Activated naive CD4-positive, alpha-beta T cell treated with anti-CD3 and anti-CD28 coated beads, Interleukin-2, amount 50 U/mL, for 24 hours (primary cell): ENCODE results near the gene GRIA2.
"Not testable (repeated sequence)": the region's sequence is repeated elsewhere in the genome, so short reads cannot be mapped to it uniquely, and the experiment has no call there.

ENCODE experiments used
- H3K27ac Mint-ChIP-seq: one replicate; pipeline ENCODE4 v1.8.0; 2021; ENCODE audit warnings: mild to moderate bottlenecking, mixed read lengths
- H3K27me3 Mint-ChIP-seq: one replicate; pipeline ENCODE4 v1.8.0; 2021; ENCODE audit warnings: mixed read lengths
- H3K36me3 Mint-ChIP-seq: one replicate; pipeline ENCODE4 v1.8.0; 2021; ENCODE audit warnings: mixed read lengths
- H3K4me1 Mint-ChIP-seq: one replicate; pipeline ENCODE4 v1.8.0; 2021; ENCODE audit warnings: mixed read lengths
- H3K4me3 Mint-ChIP-seq: one replicate; pipeline ENCODE4 v1.8.0; 2021; ENCODE audit warnings: mild to moderate bottlenecking, mixed read lengths
- H3K9me3 Mint-ChIP-seq: one replicate; pipeline ENCODE4 v1.8.0; 2021; ENCODE audit warnings: mixed read lengths

Gene GRIA2

DNA sequence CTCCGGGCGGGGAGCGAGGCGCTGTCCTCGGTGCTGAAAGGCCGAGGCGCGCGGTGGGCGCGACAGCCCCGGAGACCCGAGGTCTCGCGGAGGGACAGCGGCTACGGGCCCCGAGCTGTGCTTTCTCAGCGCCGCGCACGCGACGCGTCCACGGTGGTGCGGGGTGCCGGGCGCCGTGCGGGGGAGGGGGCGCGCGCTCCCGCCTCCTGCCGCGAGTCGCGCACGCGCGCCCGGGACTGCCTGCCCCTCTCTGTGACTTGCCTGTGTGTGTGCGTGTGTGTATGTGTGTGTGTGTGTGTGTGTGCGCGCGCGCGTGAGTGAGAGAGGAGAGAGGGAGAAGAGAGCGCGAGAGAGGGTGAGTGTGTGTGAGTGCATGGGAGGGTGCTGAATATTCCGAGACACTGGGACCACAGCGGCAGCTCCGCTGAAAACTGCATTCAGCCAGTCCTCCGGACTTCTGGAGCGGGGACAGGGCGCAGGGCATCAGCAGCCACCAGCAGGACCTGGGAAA is at the start of gene GRIA2:
GRIA2 (plus strand) TSS at position 358 of the 511 bp plus-strand sequence. CDS start 315 bp downstream, outside the sequence.
- Mint-ChIP-seq H3K4me3 (no peak within 1 kb of the TSS), H3K36me3 (no peaks in the 10 kb centered on the region), H3K27ac (no peak within 1 kb of the TSS), H3K9me3 (no peaks in the 10 kb centered on the region), H3K27me3 (peaks cover 28% of the 10 kb centered on the region), H3K4me1 (peaks cover 4% of the 10 kb centered on the region)

DNA sequence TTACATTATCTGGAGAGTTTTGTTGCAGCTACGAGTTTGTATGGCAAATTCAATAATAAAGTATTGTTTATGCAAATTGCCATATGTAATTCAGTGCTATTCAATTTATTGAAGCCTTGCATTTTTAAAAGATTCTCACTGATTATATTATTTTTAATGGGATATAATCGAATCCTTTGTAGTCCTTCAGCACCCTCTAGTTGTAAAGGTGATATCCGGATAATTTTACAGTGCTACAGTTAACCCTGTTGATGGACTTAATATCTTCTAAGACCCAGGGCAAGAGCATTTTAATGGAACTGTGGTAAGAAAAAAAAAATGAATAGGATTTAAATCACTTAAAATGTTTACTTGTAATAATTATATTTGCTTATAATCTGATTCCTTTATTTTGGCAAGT is 48.5 kb upstream of the GRIA2 start:
- Mint-ChIP-seq H3K4me3 (no peak overlapping the region), H3K4me1 (no peaks in the 10 kb centered on the region), H3K9me3 (no peaks in the 10 kb centered on the region), H3K27me3 (no peaks in the 10 kb centered on the region), H3K27ac (no peak overlapping the region), H3K36me3 (no peaks in the 10 kb centered on the region)

DNA sequence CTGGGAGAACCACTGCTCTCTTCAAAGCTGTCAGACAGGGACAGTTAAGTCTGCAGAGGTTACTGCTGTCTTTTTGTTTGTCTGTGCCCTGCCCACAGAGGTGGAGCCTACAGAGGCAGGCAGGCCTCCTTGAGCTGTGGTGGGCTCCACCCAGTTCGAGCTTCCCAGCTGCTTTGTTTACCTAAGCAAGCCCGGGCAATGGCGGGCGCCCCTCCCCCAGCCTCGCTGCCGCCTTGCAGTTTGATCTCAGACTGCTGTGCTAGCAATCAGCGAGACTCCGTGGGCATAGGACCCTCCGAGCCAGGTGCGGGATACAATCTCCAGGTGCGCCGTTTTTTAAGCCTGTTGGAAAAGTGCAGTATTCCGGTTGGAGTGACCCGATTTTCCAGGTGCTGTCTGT is 40.3 kb upstream of the GRIA2 start:
- not testable (repeated sequence) for H3K27ac Mint-ChIP-seq, H3K4me1 Mint-ChIP-seq, H3K4me3 Mint-ChIP-seq, H3K9me3 Mint-ChIP-seq, H3K27me3 Mint-ChIP-seq, H3K36me3 Mint-ChIP-seq

DNA sequence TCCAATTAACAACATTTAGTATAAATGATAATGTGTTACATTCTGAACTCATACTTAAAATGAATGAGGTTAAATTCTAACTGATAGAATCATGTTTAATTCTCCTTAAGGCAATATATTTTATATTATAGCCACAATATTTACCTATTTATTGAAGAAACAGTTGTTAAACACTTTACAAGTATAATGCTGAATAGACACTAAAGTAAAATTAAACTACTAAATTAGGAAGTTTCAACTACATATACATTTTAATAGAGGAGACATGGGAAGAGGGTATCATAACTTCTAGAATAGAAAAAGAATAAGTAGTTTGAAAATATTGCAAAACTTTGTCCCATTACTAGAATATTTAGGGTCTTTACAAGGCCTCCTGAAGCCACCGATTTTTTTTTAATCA is 36.2 kb upstream of the GRIA2 start:
- H3K27ac Mint-ChIP-seq = no peak overlapping the region
- H3K4me1 Mint-ChIP-seq = no peaks in the 10 kb centered on the region
- H3K9me3 Mint-ChIP-seq = no peaks in the 10 kb centered on the region
- H3K4me3 Mint-ChIP-seq = no peak overlapping the region
- no peaks in the 10 kb centered on the region for H3K36me3 Mint-ChIP-seq
- no peaks in the 10 kb centered on the region for H3K27me3 Mint-ChIP-seq

DNA sequence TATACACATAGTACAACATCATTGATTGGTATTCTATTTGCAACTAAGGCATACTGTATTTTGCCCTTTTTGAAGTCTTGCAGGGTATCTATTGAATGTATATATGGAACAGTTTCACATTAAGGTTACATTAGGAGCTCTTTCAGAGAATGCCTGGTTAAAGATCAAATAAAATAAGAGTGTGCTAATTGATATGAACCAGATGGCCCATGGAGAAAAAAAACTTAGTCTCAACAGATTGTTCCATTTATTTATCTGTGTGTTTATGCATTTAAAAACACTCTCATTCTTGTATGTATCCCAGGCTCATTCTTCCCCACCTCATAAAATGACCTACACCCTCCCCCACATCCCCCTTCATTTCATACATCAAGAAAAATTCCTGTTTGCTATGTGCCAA is 35.2 kb upstream of the GRIA2 start:
- Mint-ChIP-seq H3K4me3 (no peak overlapping the region), H3K27me3 (no peaks in the 10 kb centered on the region), H3K4me1 (no peaks in the 10 kb centered on the region), H3K9me3 (peaks cover 7% of the 10 kb centered on the region), H3K36me3 (no peaks in the 10 kb centered on the region), H3K27ac (no peak overlapping the region)

DNA sequence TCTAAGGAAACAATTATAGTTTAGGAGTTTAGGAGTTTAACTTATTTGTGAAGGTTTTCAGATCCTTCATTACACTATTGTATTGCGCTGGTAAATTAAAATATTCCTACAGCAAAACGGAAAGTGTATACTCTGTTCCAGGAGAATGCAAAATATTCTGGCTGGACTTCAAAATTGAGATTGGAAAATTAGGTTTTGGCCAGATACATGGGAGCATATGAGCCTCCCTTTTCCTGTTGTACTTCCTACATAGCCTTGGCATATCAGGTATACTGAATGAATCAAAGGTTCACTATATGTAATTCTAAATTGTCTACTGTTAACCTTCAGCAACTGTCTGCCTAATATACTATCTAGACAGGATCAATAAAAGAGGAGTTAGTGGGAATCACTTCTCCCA is 25.2 kb upstream of the GRIA2 start:
- Mint-ChIP-seq H3K4me3 (no peak overlapping the region), H3K27me3 (no peaks in the 10 kb centered on the region), H3K36me3 (no peaks in the 10 kb centered on the region), H3K27ac (no peak overlapping the region), H3K9me3 (no peaks in the 10 kb centered on the region), H3K4me1 (no peaks in the 10 kb centered on the region)

DNA sequence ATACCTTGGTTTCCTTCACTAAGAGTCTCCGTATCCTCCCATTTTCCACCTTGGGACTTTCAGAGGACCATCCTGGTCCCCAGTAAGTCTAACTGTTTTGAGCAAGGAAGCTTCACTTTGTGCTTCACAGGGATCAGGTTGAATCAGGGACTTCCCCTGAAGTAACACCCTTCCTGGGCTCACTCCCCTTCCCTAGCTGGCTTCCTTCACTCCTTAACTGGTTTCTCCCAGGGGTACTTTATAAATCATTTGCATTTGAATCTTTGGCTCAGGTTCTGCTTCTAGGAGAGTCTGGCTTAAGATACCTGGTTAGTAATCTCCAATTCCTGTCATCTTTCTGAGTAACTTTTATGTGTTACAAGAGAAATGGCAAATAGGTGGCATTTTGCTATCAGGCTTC is 24.5 kb upstream of the GRIA2 start:
- no peaks in the 10 kb centered on the region for H3K9me3 Mint-ChIP-seq
- no peaks in the 10 kb centered on the region for H3K27me3 Mint-ChIP-seq
- H3K27ac Mint-ChIP-seq = no peak overlapping the region
- no peaks in the 10 kb centered on the region for H3K4me1 Mint-ChIP-seq
- no peak overlapping the region for H3K4me3 Mint-ChIP-seq
- H3K36me3 Mint-ChIP-seq = no peaks in the 10 kb centered on the region

DNA sequence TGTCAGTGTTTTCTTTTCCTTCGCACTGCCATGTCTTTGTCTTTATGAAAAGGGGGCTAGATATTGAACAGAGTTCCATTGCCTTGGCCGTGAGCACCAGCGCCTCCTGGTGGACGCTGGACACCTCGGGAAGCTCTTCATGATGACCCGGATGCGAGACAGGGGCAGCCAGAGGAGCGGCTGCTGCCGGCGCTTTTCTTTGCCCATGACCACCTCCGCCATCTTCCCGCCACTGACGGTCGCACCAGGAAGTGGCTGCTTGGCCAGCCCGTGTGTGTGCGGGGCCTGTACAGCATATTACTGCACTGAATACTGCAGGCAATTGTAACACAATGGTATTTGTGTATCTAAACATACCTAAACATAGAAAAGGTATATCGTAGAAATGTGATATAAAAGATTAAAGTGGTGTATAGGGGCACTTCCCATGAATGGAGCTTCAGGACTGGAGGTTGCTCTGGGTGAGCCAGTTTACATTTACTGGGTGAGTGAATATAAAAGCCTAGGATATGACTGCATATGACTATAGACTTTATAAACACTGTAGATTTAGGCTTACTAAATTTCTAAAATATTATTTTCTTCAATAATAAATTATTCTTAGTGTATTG is 15.8 kb upstream of the GRIA2 start:
- no peak overlapping the region for H3K4me3 Mint-ChIP-seq
- no peaks in the 10 kb centered on the region for H3K4me1 Mint-ChIP-seq
- H3K27ac Mint-ChIP-seq = no peak overlapping the region
- H3K27me3 Mint-ChIP-seq = no peaks in the 10 kb centered on the region
- no peaks in the 10 kb centered on the region for H3K9me3 Mint-ChIP-seq
- H3K36me3 Mint-ChIP-seq = no peaks in the 10 kb centered on the region

DNA sequence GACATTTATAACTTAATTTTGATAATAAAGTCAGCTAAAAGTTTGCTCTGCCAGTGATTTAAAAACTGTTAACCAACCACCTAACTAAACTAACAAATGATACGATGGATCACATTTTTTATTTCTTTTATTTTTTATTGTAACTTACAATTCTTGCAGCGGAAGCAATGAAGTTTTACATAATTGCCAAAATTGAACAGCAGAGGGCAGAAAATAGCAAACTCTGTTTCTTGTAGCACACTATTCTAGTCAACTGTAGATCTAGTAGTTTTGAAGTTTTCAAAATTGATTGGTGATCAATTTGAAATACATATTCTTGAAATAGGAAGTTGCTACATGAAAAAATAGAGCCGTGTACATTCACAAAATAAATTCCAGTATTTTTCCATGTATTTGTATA is 2.8 kb upstream of the GRIA2 start:
- Mint-ChIP-seq H3K9me3 (no peaks in the 10 kb centered on the region), H3K27ac (no peak overlapping the region), H3K27me3 (peaks cover 20% of the 10 kb centered on the region), H3K4me3 (no peak overlapping the region), H3K4me1 (peaks cover 4% of the 10 kb centered on the region), H3K36me3 (no peaks in the 10 kb centered on the region)

DNA sequence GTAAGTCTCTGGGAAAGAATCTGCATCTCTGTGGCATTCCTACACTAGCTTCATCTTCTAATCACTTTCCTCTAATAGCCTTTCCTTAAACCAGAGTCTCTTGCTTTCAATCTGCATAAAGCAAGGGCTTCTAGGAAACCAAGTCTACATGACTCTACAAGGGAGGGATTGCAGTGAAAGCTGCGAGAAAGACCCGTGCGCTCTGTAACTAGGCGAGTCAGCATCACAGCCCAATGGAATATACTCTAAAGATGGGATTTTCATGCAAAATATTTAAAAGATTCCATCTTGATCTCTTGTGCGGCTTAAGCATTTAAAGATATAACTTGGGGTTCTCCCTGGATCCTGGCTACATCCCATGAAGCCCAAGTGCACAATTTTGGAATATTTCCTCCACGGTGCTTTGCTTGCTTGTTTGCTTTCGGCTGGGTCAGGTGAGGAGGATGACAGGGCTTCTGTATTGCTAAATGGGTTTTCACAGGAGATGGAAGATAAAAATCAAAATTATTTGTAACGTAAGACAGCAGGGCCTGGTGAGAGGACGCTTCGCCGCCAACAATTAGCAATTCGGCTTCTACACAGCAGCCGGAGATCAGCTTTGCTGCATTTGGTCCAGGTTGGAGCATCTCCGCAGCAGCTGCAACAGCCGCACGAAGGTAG is 687 bp upstream of the GRIA2 start:
- no peaks in the 10 kb centered on the region for H3K9me3 Mint-ChIP-seq
- no peak overlapping the region for H3K27ac Mint-ChIP-seq
- peaks cover 4% of the 10 kb centered on the region for H3K4me1 Mint-ChIP-seq
- no peaks in the 10 kb centered on the region for H3K36me3 Mint-ChIP-seq
- H3K27me3 Mint-ChIP-seq = peaks cover 28% of the 10 kb centered on the region
- no peak overlapping the region for H3K4me3 Mint-ChIP-seq

DNA sequence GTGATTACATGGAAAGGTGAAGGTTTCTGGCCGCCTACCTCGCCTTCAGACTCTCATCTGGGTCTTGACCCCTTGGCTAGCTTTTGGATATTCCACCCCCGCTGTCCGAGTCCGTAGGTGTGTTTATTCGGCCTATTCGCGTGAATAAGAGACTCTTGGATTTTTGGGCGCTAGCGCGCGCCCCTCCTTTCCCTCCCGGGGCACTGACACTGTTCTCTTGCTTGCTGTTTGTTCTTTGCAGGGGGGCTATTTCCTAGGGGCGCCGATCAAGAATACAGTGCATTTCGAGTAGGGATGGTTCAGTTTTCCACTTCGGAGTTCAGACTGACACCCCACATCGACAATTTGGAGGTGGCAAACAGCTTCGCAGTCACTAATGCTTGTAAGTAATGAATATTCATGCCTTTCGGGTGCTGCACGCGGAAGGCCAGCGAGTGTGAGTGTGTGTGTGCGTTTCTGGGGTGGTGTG is 932 bp downstream of the GRIA2 start:
- Mint-ChIP-seq H3K27ac (no peak overlapping the region), H3K9me3 (no peaks in the 10 kb centered on the region), H3K36me3 (no peaks in the 10 kb centered on the region), H3K4me1 (peaks cover 4% of the 10 kb centered on the region), H3K4me3 (no peak overlapping the region), H3K27me3 (peaks cover 28% of the 10 kb centered on the region)

DNA sequence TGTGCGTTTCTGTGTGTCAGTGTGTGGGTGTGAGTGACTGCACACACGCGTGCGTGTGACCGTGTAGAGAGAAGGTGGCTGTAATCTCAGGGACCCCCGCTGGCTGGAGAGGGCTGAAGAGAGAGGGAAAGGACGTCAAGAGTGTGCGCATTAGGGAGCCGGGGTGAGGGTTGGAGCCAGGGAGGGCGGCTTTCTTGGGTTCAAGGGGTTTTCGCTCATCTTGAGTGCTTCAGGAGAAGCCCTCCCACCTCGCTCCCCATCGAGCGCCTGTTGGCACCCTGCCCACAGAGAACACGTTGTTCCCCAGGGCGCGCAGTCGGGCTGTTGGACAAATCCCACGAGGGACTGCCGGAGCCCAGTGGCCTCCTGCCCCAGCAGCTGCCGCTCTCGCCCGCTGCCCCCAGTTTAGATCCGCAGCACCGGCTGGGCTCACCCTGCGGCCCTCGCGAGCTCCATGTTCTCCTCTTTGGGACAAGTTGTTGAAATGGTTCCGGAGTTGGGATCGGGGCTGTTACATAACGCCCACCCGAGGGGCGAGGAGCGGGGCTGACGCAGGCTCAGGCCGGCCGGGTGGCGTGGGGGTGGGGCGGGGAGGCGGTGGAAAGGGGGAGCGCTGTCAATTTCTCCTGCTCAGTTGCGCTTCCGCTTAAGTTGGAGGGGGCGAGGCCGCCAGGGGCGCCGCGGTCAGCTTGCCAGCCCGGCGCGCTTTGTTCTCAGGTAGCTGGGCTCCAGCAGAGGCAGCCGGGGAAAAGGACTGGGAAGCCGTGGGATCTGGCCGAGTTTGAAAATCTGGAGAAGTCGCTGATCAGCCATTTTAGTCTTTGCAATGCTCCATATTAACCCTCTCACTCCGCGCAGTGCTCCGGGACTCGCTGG is 1.6 kb downstream of the GRIA2 start:
- H3K4me3 Mint-ChIP-seq = no peak overlapping the region
- H3K36me3 Mint-ChIP-seq = no peaks in the 10 kb centered on the region
- H3K27ac Mint-ChIP-seq = no peak overlapping the region
- H3K4me1 Mint-ChIP-seq = peaks cover 4% of the 10 kb centered on the region
- no peaks in the 10 kb centered on the region for H3K9me3 Mint-ChIP-seq
- H3K27me3 Mint-ChIP-seq = peaks cover 28% of the 10 kb centered on the region

DNA sequence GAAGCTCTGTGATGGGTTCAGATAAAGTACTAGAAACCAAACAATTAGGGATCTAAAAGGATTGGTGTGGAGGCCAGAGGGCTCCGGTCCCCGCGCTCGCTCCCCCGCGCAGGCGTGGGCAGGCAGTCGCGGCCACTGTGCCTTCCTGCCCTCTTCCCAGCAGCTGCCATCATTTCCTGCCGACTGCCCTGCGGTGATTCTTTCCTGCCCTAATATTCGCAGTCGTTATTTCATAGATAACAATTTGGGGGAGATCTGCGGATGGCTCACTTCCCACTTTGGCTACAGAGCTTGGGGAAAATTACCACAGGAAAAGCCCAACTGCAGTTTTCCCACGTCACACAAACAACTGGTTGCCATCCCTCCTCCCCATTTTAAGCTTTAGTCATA is 2.2 kb downstream of the GRIA2 start:
- Mint-ChIP-seq H3K4me1 (peaks cover 4% of the 10 kb centered on the region), H3K27ac (no peak overlapping the region), H3K4me3 (no peak overlapping the region), H3K9me3 (no peaks in the 10 kb centered on the region), H3K27me3 (peaks cover 28% of the 10 kb centered on the region), H3K36me3 (no peaks in the 10 kb centered on the region)

DNA sequence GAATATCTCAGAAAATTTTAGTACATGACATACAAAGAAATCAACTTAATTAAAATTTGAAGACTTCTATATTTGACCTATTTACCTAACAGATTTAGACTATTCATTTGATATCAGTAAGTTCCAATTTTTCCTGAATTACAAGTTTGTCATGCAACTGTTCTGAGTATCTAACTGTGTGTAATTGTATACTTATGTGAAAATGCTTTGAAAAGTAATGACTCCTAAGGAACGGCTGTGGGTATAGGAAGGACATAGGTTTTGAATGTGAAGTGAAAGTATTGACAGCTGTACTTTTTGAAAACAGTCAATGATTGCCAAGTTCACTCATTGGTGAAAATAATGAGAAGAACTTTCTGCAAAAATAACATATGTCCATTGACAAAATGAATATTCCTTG is 2.9 kb downstream of the GRIA2 start:
- H3K27me3 Mint-ChIP-seq = peaks cover 28% of the 10 kb centered on the region
- no peaks in the 10 kb centered on the region for H3K9me3 Mint-ChIP-seq
- no peak overlapping the region for H3K27ac Mint-ChIP-seq
- no peaks in the 10 kb centered on the region for H3K36me3 Mint-ChIP-seq
- H3K4me3 Mint-ChIP-seq = no peak overlapping the region
- H3K4me1 Mint-ChIP-seq = peaks cover 4% of the 10 kb centered on the region

DNA sequence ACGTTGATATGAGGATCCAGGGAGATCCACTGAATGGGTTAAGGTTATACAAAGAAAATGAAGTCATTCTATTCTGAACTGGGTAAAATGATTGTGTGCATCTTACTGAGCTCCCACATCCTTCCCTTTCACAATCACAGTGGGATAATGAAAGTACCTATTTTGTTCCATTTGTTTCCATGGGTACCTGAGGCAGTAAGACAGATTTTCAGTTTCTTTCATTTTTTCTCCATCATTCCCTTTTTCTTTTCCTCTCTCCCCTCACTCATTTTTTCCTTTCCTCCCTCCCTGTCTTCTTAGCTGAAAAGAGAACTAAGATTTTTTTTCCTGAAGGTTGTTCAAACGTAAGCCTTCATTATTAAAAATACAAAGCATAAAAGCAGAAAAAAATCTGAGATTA is 4.6 kb downstream of the GRIA2 start:
- H3K4me1 Mint-ChIP-seq = peaks cover under 1% of the 10 kb centered on the region
- H3K27ac Mint-ChIP-seq = no peak overlapping the region

DNA sequence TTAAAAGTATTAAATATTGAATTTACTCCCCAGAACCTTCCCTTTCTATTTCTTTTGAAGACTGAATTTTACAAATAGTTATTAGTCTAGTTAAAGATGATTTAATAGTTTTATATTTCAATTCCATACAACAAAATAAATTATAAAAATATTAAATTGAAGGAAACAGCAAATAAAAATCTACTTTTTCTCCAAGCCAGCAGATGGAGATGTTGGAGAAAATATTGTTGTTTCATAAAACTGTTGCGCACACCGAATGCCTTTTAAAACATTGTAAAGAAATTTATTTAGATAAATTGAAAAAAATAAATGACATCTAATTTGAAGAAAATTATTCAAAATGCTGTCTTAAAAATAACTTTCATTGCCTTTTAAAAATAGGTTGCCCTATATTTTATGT is 5.5 kb downstream of the GRIA2 start:
- H3K9me3 Mint-ChIP-seq = no peaks in the 10 kb centered on the region
- no peak overlapping the region for H3K27ac Mint-ChIP-seq
- no peaks in the 10 kb centered on the region for H3K36me3 Mint-ChIP-seq
- peaks cover 16% of the 10 kb centered on the region for H3K27me3 Mint-ChIP-seq
- no peak overlapping the region for H3K4me3 Mint-ChIP-seq
- no peaks in the 10 kb centered on the region for H3K4me1 Mint-ChIP-seq

More for the DNA sequence above, 4.6 kb downstream of the GRIA2 start:
- H3K4me3 Mint-ChIP-seq = no peak overlapping the region
- H3K36me3 Mint-ChIP-seq = no peaks in the 10 kb centered on the region
- peaks cover 21% of the 10 kb centered on the region for H3K27me3 Mint-ChIP-seq
- H3K9me3 Mint-ChIP-seq = no peaks in the 10 kb centered on the region
